Activated gamma-delta T cell treated with Interleukin-2 at 50 U/mL for 16 hours (primary cell): ENCODE data around the gene ALG12.

Source experiments
- DNase-seq: peaks from one replicate; pipeline ENCODE4 v3.0.0-alpha.2; 2020

Gene ALG12

DNA sequence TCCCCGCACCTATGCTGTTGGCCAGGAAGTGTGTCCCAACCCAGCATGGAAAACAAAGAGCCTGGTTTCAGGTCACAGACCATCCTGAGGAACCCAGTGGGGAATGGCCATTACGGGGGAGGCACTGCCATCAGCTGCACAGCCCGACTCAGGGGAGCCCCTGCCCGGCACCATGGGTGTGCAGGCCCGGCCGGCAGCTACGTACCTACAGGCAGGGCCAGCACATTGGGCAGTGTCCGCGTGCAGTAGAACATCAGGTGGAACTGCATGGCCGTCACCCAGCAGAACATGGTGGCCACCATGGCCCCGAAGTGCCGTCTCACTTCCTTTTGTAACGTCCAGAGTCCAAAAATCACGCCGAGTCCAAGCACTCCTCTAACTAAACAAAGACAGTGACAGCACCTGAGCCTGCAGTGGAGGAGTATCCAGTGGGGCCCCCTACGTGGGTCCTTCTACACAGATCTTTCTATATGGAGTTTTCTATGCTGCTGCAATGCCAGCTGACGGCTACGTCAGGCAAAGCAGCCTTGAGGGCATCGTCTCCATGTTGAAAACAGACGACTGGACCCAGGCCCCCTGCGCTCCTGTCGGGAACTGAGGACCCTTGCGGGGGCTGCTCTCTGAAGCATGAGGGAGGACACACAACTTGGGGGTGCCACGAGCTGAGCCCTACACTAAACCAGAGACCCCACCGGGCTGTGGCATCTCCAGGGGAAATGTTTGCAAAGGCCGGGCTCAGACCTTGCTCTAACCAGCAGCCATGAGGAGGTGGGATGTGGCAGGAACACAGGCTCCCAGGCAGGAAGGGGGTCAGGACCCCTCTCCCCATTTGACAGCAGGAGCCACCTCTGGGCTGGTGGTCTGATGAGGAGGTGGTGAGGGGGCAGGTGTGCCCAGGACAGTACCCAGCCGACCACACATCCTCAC lies 7.7 kb downstream of the ALG12 start:
- no peak for DNase-seq

DNA sequence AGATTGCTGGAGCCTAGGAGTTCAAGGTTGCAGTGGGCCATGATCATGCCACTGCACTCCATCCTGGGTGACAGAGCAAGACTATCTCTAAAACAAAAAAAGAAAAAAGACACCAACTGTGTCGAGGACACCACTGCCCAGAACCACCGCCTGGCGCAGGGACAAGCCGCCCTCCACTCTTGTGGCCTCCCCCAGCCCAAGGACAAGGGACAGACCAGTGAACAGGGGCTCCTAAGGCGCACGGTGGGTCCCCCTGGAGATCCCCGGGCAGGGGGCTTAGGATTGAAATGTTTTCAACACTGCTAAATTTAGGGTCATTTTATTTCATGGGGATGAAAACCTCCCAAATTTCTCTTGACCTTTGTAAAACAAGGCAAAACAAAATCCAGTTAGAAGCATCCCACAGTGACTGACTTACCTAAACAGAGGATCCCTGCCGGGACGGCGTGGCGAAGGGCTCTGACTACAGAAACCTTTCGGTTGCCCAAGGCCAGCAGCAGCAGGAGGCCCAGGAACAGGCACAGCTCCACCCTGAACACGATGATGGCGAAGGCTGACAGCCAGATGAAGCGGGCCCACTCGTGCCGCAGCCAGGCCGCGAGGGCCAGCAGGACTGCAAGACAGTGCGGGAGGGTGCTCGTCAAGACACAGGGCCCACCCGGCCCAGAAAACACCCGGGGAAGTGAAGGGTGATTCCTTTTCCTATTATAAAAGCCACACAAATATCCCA lies 8.6 kb downstream of the ALG12 start:
- DNase-seq = no peak

DNA sequence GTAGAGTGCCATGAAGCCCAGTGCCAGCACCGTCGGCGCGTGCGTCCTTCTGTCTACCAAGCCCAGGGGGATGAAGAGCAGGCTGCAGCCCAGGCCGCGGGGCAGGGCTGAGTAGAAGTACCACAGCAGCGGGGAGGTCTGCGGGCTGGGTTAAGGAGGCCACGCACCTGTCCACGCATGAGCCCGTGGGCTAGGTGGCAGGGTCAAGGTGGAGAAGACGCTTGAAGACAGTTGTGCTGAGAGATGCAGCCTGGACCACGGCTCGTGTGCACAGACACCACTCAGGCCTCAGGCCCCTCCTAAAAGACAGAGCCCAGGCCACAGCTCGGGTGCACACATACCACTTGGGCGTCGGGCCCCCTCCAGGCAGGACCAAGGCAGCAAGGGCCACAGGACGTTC lies 10.4 kb downstream of the ALG12 start:
- no peak for DNase-seq

DNA sequence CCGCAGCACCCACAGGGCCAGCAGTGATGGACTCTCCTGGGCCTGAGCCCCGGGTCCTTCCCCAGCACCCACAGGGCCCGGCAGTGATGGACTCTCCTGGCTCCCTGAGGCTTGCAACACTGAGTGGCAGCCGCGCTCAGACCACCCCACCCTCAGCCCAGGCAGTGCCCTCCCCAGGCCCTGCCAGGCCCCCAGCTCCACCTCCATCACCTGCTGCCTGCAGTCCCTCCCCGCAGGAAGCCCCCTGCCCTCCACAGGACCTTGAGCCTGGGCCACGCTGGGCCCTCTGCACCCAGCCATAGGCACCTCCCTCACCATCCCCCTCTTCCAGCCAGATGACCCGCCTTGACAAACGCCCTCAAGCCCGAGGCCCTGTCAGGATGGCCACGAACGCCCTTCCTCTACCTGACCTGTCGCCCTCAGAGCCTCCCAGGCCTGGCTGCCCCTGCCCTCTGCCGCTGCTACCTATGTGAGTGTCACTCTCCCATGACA lies 11.4 kb downstream of the ALG12 start:
- no peak for DNase-seq

DNA sequence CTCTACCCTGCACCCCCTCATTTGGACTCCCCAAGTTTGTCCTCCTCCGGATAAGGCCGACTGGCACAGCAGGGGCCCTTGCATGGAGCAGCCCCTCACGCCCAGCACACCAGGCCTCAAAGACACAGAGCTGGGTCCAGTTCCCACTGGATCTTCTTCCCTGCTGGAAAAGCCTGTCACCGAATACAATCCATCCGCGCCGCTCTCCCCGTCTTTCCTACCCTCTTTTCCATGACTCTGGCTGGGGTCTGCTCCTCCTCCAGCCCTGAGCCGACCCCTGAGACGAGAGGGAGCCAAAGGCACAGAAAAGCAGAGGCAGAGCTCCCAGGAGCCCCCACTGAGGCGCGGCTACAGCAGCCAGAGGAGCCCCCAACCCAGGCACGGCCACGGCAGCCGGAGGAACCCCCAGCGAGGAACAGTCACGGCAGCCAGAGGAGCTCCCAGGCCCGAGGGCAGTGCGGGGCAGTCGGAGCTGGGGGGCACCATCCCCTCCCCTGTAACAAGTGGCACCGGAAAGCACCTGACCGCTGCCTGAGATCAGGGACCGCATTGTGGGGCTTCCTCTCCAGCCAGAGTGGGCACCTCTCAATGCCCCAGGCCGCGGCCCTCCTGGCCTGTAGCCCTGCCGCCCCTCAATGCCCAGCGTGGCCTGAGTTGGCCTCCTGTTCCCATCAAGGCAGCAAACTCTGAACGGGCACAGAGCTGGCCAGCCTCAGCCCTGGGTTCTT lies 12.0 kb downstream of the ALG12 start:
- DNase-seq = no peak

DNA sequence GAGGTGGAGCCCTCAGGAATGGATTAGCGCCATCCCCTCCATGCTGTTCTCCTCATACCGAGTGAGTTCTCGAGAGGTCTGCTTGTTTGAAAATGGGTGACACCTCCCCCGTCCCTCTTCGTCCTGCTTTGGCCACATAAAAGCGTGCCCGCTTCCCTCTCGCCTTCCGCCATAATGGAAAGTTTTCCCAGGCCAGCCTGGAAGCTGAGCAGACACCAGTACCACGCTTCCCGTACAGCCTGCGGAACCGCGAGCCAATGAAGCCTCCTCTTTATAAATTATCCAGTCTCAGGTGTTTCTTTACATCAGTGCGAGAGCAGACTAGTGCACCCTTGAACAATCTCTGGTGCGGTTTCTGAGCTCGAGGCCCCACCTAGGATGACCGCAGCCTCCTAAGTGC lies 12.8 kb downstream of the ALG12 start:
- no peak for DNase-seq

DNA sequence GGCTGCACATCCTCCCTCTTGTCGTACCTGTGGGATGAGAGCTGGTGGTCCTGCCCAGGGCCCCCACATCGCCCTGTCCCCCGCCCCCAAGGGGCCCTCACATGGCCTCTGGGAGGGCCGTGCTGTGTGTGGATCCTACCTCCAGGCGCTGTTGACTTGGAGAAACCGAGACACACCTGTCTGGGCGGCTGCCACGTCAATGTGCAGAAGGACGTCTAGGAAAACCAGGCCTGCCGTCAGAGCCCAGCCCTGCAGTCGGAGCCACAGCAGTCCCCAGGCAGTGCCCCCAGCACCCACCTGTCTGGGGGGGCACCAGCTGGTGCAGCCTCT lies 14.2 kb downstream of the ALG12 start:
- no peak for DNase-seq

DNA sequence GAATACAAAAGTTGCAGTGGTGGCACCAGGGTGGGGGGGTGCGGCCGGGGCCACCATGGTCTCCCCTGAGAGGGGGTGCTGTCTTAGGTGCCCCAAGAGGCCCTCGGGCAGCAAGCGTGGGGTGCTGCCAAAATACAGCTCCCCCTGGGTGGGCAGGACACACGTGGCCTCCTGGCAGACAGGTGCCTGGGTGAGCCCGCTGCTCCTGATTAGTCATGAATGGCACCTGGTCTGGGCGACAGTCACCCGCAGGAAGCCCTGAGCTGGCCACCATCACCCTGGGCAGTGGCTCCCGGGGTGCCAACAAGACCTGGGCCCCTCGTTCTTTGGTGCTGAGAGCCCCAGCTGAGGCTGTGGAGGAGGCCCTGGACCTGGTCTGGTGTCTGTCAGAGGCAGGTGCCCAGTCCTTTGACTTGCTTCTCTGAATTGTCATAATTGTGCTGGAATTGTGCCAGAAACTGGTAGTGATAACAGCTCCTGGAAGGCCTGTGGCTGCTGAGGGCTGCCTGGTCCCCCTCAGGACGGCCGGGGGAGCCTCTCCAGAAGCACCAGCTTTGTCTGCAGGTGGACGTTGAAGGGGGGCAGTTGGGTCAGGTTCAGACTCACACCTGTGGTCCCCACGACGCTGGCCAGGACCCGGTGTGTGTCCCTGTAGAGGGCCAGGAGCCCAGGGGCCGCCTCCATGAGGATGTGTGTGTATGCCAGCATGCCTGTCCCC lies 14.8 kb downstream of the ALG12 start:
- no peak for DNase-seq

DNA sequence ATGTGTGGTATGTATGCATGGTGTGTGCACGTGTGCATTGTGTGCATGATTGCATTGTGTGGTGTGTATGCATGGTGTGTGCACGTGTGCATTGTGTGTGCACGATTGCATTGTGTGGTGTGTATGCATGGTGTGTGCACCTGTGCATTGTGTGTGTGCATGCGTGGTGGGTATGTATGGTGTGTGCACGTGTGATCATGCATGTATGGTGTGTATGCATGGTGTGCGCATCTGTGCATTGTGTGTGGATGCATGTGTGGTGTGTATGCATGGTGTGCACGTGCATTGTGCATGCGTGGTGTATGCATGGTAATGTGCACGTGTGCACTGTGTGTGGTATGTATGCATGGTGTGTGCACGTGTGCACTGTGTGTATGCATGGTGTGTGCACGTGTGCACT lies 16.8 kb downstream of the ALG12 start:
- no peak for DNase-seq

DNA sequence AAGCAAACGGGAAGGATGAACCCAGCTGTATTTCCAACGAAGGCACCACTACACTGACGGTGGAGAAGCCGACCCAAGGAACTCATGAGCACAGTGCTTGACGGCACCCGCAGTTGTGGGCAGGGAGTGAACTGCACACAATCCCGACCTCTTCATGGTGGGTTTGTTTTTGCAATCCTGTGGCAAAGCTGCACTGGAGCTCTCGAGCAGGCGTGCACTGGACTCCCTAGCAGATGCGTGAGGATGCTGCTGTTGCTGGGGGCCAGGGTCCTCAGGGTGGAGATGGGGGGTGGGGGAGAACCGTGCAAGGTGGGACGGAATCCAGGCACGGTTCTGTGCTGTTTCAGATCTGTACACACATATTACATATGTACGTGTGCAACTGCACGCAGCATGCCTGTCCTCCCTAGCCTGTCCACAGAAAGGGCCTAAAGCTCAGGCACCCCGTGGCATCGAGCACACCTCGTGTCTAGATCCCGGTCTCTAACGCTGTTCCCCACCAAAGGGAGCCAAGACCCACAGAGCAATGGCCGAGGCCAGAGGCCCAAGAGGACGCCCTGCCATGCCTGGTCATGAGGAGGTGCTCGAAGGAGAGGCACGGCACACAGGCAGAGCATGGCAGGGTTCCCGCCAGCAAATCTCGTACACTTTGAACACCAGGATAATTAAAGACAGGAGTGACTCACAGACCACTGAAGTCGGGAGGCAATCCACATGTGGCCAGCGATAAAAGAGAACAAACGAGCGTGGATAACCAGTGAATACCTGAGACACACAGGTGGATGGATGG lies 17.6 kb downstream of the ALG12 start:
- no peak for DNase-seq

DNA sequence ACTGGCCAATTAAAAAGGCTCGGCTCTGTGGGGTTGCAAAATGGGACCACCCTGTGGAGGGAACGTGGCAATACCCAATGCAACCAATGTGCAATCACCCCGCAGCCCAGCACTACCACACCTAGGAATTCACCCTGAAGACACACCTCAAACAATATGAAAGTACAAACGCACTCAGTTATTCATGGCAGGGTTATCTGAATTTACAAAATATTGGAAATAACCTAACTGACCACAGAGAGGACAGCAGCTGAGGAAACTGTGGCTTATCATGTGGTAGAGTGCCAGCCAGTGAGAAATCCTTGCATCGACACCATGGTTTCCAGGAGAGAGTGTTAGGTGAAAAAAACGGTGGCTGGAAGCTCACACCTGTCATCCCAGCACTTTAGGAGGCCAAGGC lies 18.7 kb downstream of the ALG12 start:
- DNase-seq = no peak

DNA sequence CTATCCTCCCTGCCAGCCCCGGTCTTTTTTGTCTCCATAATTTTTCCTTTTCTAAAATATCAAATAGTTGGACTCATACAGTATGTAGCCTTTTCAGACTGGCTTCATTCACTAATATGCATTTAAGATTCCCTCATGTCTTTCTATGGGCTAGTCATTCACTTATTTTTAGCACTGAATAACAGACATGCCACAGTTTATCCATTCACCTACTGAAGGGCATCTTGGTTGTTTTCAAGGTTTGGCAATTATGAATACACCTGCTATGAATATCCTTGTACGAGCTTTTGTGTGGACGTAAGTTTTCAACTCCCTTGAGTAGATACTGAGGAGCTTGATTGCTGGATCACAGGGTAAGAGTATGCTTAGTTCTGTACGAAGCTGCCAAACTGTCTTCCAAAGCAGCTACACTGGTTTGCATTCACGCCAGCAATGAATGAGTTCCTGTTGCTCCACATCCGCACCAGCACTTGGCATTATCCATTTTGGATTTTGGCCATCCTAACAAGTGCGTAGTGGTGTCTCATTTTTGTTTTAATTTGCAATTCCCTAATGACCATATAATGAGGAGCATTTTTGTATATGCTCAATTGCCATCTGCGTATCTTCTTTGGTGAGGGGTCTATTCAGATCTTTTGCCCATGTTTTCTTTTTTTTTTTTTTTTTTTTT lies 21.1 kb downstream of the ALG12 start:
- no peak for DNase-seq

DNA sequence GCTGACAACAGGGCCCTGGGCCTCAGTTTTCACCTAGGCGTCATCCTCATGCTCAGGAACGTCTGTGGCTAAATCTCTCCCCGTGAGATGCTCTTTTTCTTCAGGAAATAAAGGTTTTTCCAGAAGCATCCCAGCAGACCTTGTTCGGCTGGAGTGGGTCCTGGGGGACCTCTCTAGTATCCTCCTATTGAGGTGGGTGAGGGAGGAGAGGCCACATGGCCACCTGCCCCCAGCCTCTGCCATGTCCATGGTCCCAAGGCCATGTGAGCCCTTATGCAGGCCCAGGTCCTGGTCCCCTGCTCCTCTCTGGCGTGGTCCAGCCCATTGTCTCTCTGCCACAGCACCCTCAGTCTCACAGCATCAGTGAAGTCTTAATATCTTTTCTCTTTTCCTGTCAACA lies 22.0 kb downstream of the ALG12 start:
- DNase-seq = no peak

DNA sequence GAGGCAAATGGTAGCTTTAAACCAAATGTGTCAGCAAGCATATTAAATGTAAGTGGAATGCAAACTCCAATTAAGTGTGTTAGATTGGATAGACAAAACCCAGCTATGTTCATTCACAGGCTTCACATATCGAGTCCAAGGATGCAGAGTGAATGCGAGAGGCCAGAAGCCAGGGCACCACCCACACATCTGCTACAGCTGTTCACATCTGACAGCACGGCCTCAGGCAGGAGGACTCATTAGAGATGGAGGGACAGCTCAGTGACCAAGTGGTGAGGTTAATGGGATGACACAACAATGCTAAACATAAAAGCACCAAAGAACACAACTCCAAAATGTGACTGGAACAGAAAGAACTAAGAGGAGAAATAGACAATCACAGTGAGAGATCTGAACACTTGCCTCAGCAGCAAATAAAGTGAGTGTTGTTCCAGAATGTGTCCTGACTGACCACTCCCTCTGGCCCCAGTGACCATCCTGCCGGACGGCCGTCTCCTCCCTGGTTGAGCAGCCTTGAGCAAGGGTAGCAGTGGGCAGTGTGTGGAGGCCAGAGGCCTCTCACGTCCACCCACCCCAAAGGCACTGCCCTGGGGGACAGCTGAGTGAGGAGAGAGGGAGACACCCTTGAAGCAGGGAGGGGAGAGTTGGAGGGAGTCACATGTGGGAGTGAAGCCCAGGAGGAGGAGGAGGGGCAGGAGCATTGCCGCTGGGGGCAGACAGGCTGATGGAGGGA lies 23.8 kb downstream of the ALG12 start:
- DNase-seq = no peak

DNA sequence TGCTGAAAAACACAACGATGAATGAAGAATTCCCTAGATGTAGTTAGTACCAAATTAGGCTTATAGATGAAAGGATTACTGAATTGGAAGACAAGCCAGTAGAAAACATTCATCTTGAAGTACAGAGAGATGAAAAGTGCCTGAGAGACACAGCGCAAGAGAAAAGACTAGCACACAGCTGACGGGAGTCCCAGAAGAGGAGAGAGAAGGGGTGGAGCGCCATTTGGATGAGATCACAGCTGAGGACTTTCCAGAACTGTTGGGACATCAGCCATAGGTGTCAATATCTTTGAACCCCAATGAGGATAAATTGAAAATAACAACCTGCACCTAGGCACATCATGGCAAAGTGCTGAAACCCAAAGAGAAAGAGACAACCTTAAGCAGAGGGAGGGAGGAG lies 25.2 kb downstream of the ALG12 start:
- DNase-seq = no peak

DNA sequence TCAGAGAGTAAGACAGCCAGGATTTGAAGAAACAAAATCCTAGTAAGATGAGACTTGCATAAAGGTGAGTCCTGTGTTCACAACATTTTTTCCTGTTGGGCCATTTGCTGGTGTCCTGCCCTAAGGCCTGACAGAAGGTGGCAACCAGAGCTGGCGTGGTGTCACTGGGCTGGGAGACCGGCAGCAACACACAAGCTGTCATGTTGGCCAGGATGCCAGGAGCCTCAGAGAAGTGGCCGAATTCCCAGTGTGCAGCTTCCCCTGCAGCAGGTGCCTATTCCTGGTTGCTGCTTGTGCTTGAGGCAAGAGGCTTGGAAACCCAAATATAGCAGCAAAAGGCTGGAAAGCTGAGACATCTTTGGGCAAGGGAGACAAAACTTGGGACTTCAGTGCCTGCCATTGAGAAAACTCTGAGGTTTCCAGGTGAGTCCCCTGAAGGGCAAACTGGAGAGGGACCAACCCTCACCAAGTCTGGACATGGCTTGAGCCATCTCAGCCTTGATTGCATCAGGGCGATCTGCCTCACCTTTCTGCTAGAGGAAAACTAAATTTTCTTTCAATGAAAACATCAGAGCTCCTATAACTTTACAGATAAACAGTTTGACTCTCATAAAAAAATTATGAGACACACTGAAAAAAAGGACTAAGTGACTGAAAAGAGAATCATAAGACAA lies 25.9 kb downstream of the ALG12 start:
- DNase-seq = no peak

DNA sequence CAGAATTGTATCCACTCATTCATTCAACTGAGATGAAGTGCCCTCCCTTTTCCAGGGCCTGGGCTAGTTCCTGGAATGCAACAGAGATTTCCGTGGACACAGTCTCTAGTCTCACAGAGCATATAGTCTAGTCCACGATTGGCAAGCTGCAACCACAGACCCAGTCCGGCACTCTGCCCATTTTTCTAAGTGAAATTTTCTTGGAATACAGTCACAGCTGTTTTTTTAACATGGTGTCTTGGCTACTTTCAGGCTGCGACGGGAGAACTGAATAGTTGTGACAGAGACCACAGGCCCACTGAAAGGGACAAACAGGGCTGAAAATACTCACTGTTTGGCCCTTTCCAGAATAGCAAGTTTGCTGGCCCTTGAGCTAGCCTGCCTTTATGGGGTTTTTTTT lies 29.2 kb downstream of the ALG12 start:
- no peak for DNase-seq

DNA sequence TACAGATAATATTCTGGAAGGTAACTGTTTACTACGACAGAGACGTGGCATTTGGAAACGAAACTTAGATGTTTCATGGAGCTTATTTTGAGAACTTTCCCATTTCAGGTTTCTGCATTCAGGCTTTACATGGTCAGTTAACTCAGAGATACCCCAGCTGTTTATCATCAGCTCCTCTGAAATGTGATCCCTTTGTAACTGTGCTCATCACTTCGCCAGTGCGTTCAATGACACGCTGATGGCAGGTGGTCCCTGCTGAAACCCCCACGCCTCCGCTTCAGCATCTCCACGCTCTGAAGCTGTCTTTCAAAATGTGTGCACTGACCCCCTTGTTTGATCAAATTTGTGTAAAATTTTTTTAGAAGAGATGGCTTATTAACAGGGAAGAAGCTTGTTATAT lies 30.5 kb downstream of the ALG12 start:
- DNase-seq = no peak

DNA sequence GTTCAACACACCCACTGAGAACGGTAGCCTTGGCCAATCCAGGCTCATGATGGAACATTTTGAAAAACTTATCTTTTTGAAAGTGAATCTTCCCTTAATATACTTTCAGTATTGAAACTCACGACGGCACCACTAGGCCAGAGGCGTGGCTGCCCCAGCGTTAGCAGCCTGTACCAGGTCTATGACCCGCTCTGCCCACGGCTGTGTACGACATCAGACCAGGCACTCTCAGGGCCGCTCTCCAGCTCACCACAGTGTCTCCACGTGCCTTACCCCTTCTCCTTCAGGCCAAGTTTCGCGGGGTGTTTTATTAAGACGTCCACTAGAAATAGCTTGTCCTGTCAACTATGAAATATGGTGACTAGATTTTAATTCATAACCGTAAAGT lies 31.2 kb downstream of the ALG12 start:
- no peak for DNase-seq

DNA sequence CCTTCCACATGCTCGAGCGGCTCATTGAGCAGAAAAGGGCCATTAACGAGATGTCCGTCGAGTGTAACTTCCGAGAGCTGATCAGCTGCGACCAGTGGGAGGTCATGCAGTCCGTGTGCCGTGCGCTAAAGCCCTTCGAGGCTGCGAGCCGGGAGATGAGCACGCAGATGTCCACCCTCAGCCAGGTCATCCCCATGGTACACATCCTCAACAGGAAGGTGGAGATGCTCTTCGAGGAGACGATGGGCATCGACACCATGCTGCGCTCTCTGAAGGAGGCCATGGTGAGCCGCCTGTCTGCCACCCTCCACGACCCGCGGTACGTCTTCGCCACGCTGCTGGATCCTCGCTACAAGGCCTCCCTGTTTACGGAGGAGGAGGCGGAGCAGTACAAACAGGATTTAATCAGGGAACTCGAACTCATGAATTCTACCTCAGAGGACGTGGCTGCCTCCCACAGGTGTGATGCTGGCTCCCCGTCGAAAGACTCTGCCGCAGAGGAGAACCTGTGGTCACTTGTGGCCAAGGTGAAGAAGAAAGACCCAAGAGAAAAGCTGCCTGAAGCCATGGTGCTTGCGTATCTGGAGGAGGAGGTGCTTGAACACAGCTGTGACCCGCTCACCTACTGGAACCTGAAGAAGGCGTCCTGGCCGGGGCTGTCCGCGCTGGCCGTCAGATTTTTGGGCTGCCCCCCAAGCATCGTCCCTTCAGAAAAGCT lies 31.7 kb downstream of the ALG12 start:
- no peak for DNase-seq
